ENCODE measurements around the gene NPIPA7. TPM values are rescaled to one million over a fixed set of nuclear protein-coding genes. Genes with fewer than 3 reads are reported as not detected.
"Not testable (repeated sequence)": the region's sequence is repeated elsewhere in the genome, so short reads cannot be mapped to it uniquely, and the experiment has no call there.

NPIPA7 gene
- polyA plus RNA-seq, 1 experiment: 18.8 TPM

- POLR2A ChIA-PET; DNase-seq (ENCODE audit: low read depth); CTCF ChIA-PET; H3K27me3 ChIP-seq (ENCODE audit: control insufficient read depth, insufficient read depth, low read length); H3K4me3 ChIP-seq (ENCODE audit: low read depth, low read length); H3K36me3 ChIP-seq (ENCODE audit: control insufficient read depth, insufficient read depth, low read length): not testable (repeated sequence)
These were observed 62.5 kb downstream of the NPIPA7 start for GRCh38 chr16:16441401-16441800.

Small RNA genes lying within 50 kb of the gene (small RNA-seq; reads per million reads assigned to genes)
- not detected for gene AC138969.3 (ENCODE audit: insufficient read length, low read depth, low replicate concordance)
- gene MIR6511A3 (ENCODE audit: insufficient read length, low read depth, low replicate concordance): not detected
- not detected for gene MIR6770-2 (ENCODE audit: insufficient read length, low read depth, low replicate concordance)

Other genes starting within 250 kb of the NPIPA7 start
- 0.87 and 1.2 TPM in 2 replicates for gene ABCC6, start 155.6 kb upstream of the NPIPA7 start, polyA plus RNA-seq (2011; rRNA removed)
- 57.0 and 77.4 TPM in 2 replicates for gene NOMO3, start 146.6 kb upstream of the NPIPA7 start, polyA plus RNA-seq (2011; rRNA removed)

All from BJ (cell line).